Lower leg skin (tissue), 4 donors: ENCODE results near the gene KRTAP19-2. TPM values are rescaled to one million over a fixed set of nuclear protein-coding genes. Genes with fewer than 3 reads are reported as not detected.

Experiments used
- DNase-seq, 2 donors: peaks; one replicate each; pipeline ENCODE4 v3.0.0-alpha.2; 2019; ENCODE audit warnings: low spot score in 2 of 2
- H3K4me3 ChIP-seq: fragments of 200-600 bp; sonication (generic); 2 replicates; pipeline ENCODE4 v1.5.1; 2017; ENCODE audit warnings: mild to moderate bottlenecking, low read depth; ENCODE audit not compliant: poor library complexity, severe bottlenecking
- CTCF ChIP-seq, 3 donors: fragments of 450-650 bp; IDR thresholded peaks; one replicate each; pipeline ENCODE4 v1.5.1; 2016; ENCODE audit warnings: antibody characterized with exemption in 3 of 3, mild to moderate bottlenecking in 3 of 3, moderate library complexity in 2 of 3
- POLR2A ChIP-seq, 2 donors: fragments of 450-650 bp; IDR thresholded peaks; one replicate each; pipeline ENCODE4 v1.6.1; 2016 to 2017; ENCODE audit warnings: antibody characterized with exemption in 2 of 2, mild to moderate bottlenecking in 1 of 2, moderate library complexity in 1 of 2
- WGBS, 2 donors: methylation state at CpG; one replicate each; pipeline ENCODE4 v1.1.5; 2018; 5-methylcytosine and 5-hydroxymethylcytosine counted together
- intact Hi-C: fragments of 100-400 bp; cut with DNase I; formaldehyde crosslinking; loops from one replicate; pipeline ENCODE4 v1.15.0; 2023; ENCODE audit warnings: low total_unique reads
- total RNA-seq, 4 donors: library from RNA; depleted of rRNA; stranded (reverse); fragments of >200 nt; gene quantifications; one replicate each; pipeline ENCODE4 v1.1.0, GENCODE V29; 2016

The KRTAP19-2 gene
- total RNA-seq, 4 donors from 2014 or later, result 1.8 TPM; not detected in 3

GRCh38 chr21:30439975-30440374, 47.3 kb downstream of the KRTAP19-2 start, which contains the start of gene KRTAP15-1:
Gene KRTAP15-1, plus strand, starts transcription at chr21:30440275. Its CDS starts 53 bp downstream, at chr21:30440328.
- intact Hi-C loops, result no loop called here
- WGBS, 2 donors, result 93% methylated on average over 5 of the region's 5 CpGs

More at GRCh38 chr21:30439975-30440374, 47.3 kb downstream of the KRTAP19-2 start, which contains the start of gene KRTAP15-1:
- TF ChIP-seq POLR2A (IDR thresholded peaks at IDR 0.05) (no peak), CTCF (IDR thresholded peaks at IDR 0.05) (no peak)
- no peak for DNase-seq
- H3K4me3 ChIP-seq, result no peak within 1 kb of the TSS

Other genes with a start within 250 kb of the KRTAP19-2 start
- 10 to 100 TPM in 1 of 4 donors, under 1 TPM in 1, not detected in 2; 0.17 to 10.0 TPM for gene KRTAP24-1, start 204.5 kb downstream of the KRTAP19-2 start, total RNA-seq
- gene KRTAP25-1, start 197.9 kb downstream of the KRTAP19-2 start, total RNA-seq, result not detected
- gene KRTAP26-1, start 167.1 kb downstream of the KRTAP19-2 start, total RNA-seq, result 1 to 10 TPM in 1 of 4 donors, not detected in 3; 7.8 TPM
- gene KRTAP27-1, start 149.7 kb downstream of the KRTAP19-2 start, total RNA-seq, result not detected
- not detected for gene KRTAP23-1, start 138.8 kb downstream of the KRTAP19-2 start, total RNA-seq
- gene KRTAP13-2, start 115.2 kb downstream of the KRTAP19-2 start, total RNA-seq, result 1 to 10 TPM in 1 of 4 donors, not detected in 3; 3.2 TPM
- 1 to 10 TPM in 1 of 4 donors, under 1 TPM in 1, not detected in 2; 0.89 to 3.3 TPM for gene KRTAP13-1, start 91.4 kb downstream of the KRTAP19-2 start, total RNA-seq
- not detected for gene KRTAP13-3, start 61.5 kb downstream of the KRTAP19-2 start, total RNA-seq
- not detected for gene KRTAP13-4, start 57.2 kb downstream of the KRTAP19-2 start, total RNA-seq
- gene KRTAP15-1, start 47.2 kb downstream of the KRTAP19-2 start, total RNA-seq, result not detected
- 10 to 100 TPM in 1 of 4 donors, under 1 TPM in 1, not detected in 2; 0.59 to 18.3 TPM for gene KRTAP19-1, start 7.1 kb downstream of the KRTAP19-2 start, total RNA-seq
- 10 to 100 TPM in 1 of 4 donors, under 1 TPM in 1, not detected in 2; 0.97 to 17.1 TPM for gene KRTAP19-3, start 4.6 kb upstream of the KRTAP19-2 start, total RNA-seq
- not detected for gene KRTAP19-4, start 9.7 kb upstream of the KRTAP19-2 start, total RNA-seq
- 10 to 100 TPM in 2 of 4 donors, not detected in 2; 12.7 to 57.9 TPM for gene KRTAP19-5, start 14.7 kb upstream of the KRTAP19-2 start, total RNA-seq
- gene KRTAP19-6, start 54.4 kb upstream of the KRTAP19-2 start, total RNA-seq, result not detected
- gene KRTAP19-7, start 73.9 kb upstream of the KRTAP19-2 start, total RNA-seq, result 1 to 10 TPM in 1 of 4 donors, not detected in 3; 1.5 TPM
- gene KRTAP22-2, start 103.0 kb upstream of the KRTAP19-2 start, total RNA-seq, result not detected
- not detected for gene KRTAP6-3, start 105.0 kb upstream of the KRTAP19-2 start, total RNA-seq
- gene KRTAP6-2, start 111.5 kb upstream of the KRTAP19-2 start, total RNA-seq, result not detected
- not detected for gene KRTAP22-1, start 113.7 kb upstream of the KRTAP19-2 start, total RNA-seq
- gene KRTAP6-1, start 126.5 kb upstream of the KRTAP19-2 start, total RNA-seq, result 10 to 100 TPM in 1 of 4 donors, not detected in 3; 14.9 TPM
- gene KRTAP20-1, start 129.0 kb upstream of the KRTAP19-2 start, total RNA-seq, result not detected
- not detected for gene KRTAP20-4, start 133.2 kb upstream of the KRTAP19-2 start, total RNA-seq
- 10 to 100 TPM in 1 of 4 donors, 1 to 10 TPM in 1, not detected in 2; 3.2 to 12.9 TPM for gene KRTAP20-2, start 147.8 kb upstream of the KRTAP19-2 start, total RNA-seq
- not detected for gene KRTAP20-3, start 155.4 kb upstream of the KRTAP19-2 start, total RNA-seq
- not detected for gene KRTAP21-3, start 231.3 kb upstream of the KRTAP19-2 start, total RNA-seq